ES-I3 (cell line): ENCODE results near the gene UPK3A.
"Not testable (repeated sequence)": the region's sequence is repeated elsewhere in the genome, so short reads cannot be mapped to it uniquely, and the experiment has no call there.

Experiments
- H3K36me3 ChIP-seq: 2 replicates; pipeline ENCODE4 v1.6.1; 2013; ENCODE audit warnings: mild to moderate bottlenecking, low read length, control low read depth, moderate library complexity; ENCODE audit not compliant: insufficient read depth
- H3K4me1 ChIP-seq: 2 replicates; pipeline ENCODE4 v1.6.1; 2013; ENCODE audit warnings: mild to moderate bottlenecking, control low read depth, low read length; ENCODE audit not compliant: insufficient read depth
- H3K9ac ChIP-seq: 2 replicates; pipeline ENCODE4 v1.6.1; 2013; ENCODE audit warnings: low read depth, mild to moderate bottlenecking, low read length, moderate library complexity
- H3K9me3 ChIP-seq: 2 replicates; pipeline ENCODE4 v1.6.1; 2013; ENCODE audit warnings: mild to moderate bottlenecking, low read length, moderate library complexity; ENCODE audit not compliant: control insufficient read depth, insufficient read depth

UPK3A gene

GRCh38 chr22:45263463-45264269, 21.1 kb upstream of the UPK3A start:
- Histone ChIP-seq H3K4me1 (no peaks in the 10 kb centered on the region), H3K36me3 (no peaks in the 10 kb centered on the region), H3K9ac (no peak overlapping the region), H3K9me3 (no peaks in the 10 kb centered on the region)

GRCh38 chr22:45265535-45265934, 19.2 kb upstream of the UPK3A start:
- H3K36me3 ChIP-seq = no peaks in the 10 kb centered on the region

GRCh38 chr22:45268167-45268957, 16.4 kb upstream of the UPK3A start:
- Histone ChIP-seq H3K9ac (peak overlapping the region; percentile 94), H3K4me1 (peaks cover 12% of the 10 kb centered on the region), H3K36me3 (no peaks in the 10 kb centered on the region), H3K9me3 (no peaks in the 10 kb centered on the region)

More at GRCh38 chr22:45265535-45265934, 19.2 kb upstream of the UPK3A start:
- no peak overlapping the region for H3K9ac ChIP-seq
- peaks cover 5% of the 10 kb centered on the region for H3K4me1 ChIP-seq
- no peaks in the 10 kb centered on the region for H3K9me3 ChIP-seq

GRCh38 chr22:45268958-45269844, 15.5 kb upstream of the UPK3A start:
- Histone ChIP-seq H3K36me3 (no peaks in the 10 kb centered on the region), H3K4me1 (peaks cover 12% of the 10 kb centered on the region), H3K9me3 (no peaks in the 10 kb centered on the region), H3K9ac (peak overlapping the region; percentile 94; the same call in 1 of the 2 replicates)

GRCh38 chr22:45270095-45271020, 14.4 kb upstream of the UPK3A start:
- H3K9ac ChIP-seq = no peak overlapping the region; the same call in 1 of the 2 replicates
- no peaks in the 10 kb centered on the region for H3K36me3 ChIP-seq
- peaks cover 12% of the 10 kb centered on the region for H3K4me1 ChIP-seq
- H3K9me3 ChIP-seq = no peaks in the 10 kb centered on the region

- Histone ChIP-seq H3K4me1 (peaks cover 12% of the 10 kb centered on the region), H3K36me3 (no peaks in the 10 kb centered on the region), H3K9me3 (no peaks in the 10 kb centered on the region), H3K9ac (no peak overlapping the region)
These were observed 13.0 kb upstream of the UPK3A start for GRCh38 chr22:45271667-45272201.

GRCh38 chr22:45272498-45272897, 12.3 kb upstream of the UPK3A start:
- H3K4me1 ChIP-seq = peaks cover 12% of the 10 kb centered on the region
- no peak overlapping the region for H3K9ac ChIP-seq
- no peaks in the 10 kb centered on the region for H3K36me3 ChIP-seq
- H3K9me3 ChIP-seq = no peaks in the 10 kb centered on the region

GRCh38 chr22:45273452-45274075, 11.2 kb upstream of the UPK3A start:
- H3K4me1 ChIP-seq = peaks cover 12% of the 10 kb centered on the region
- H3K36me3 ChIP-seq = no peaks in the 10 kb centered on the region
- H3K9ac ChIP-seq = no peak overlapping the region
- H3K9me3 ChIP-seq = no peaks in the 10 kb centered on the region

- Histone ChIP-seq H3K36me3 (no peaks in the 10 kb centered on the region), H3K4me1 (peaks cover 9% of the 10 kb centered on the region; the same call in 1 of the 2 replicates), H3K9me3 (no peaks in the 10 kb centered on the region), H3K9ac (no peak overlapping the region)
These were observed 8.1 kb upstream of the UPK3A start for GRCh38 chr22:45276507-45277105.

- H3K9ac ChIP-seq, H3K36me3 ChIP-seq, H3K9me3 ChIP-seq, H3K4me1 ChIP-seq: not testable (repeated sequence)
These were observed 7.0 kb upstream of the UPK3A start for GRCh38 chr22:45277720-45278119.

- Histone ChIP-seq H3K9me3 (no peaks in the 10 kb centered on the region), H3K9ac (no peak overlapping the region), H3K36me3 (no peaks in the 10 kb centered on the region), H3K4me1 (peaks cover 3% of the 10 kb centered on the region; the same call in 1 of the 2 replicates)
These were observed 6.6 kb upstream of the UPK3A start for GRCh38 chr22:45278125-45278524.

- no peaks in the 10 kb centered on the region for H3K9me3 ChIP-seq
- no peak overlapping the region for H3K9ac ChIP-seq
These were observed 4.2 kb upstream of the UPK3A start for GRCh38 chr22:45280587-45280980.

More at GRCh38 chr22:45280587-45280980, 4.2 kb upstream of the UPK3A start:
- no peaks in the 10 kb centered on the region for H3K36me3 ChIP-seq
- H3K4me1 ChIP-seq = peaks cover 3% of the 10 kb centered on the region; the same call in 1 of the 2 replicates
